ENCODE measurements around the gene DPEP2NB.

DNA sequence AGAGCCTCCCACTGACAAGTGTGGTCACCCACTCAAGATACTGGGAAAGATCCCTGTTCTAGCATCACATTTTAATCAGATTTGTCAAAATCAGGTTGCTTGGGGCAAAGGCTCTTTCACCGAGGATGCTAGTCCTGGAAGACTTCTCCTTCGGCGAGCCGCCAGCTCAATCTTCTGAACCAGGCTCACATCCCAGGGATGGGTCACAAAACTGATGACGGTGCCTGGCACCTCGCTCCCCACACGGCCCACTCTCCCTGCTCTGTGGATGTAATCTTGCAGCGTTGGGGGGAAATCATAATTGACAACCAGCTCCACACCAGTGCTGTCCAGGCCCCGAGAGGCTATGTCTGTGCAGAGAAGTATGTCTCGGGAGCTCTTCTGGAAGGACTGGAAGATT is 5.8 kb upstream of the DPEP2NB start:
- TF ChIP-seq ELF1 (IDR thresholded peaks at IDR 0.05; ENCODE audit: borderline replicate concordance, low read depth) (no peak), EGR1 (IDR thresholded peaks at IDR 0.05; ENCODE audit: low read depth) (no peak), RAD21 (IDR thresholded peaks at IDR 0.05; ENCODE audit: low read depth) (no peak), EZH2 (IDR thresholded peaks at IDR 0.05) (no peak)

Measured in HCT116 (cell line).